HEK293 (cell line): ENCODE data around the gene SF3B5.

Experiments
- CTCF ChIA-PET: fragments of 350-600 bp; formaldehyde crosslinking; extraction: SDS; loops from one replicate; lab custom pipeline; 2021; ENCODE audit warnings: antibody characterized with exemption; lab: Yijun Ruan, JAX
- POLR2A ChIA-PET: fragments of 300-600 bp; formaldehyde crosslinking; extraction: SDS; loops from one replicate; lab custom pipeline; 2020; ENCODE audit warnings: antibody characterized with exemption, inconsistent platforms; lab: Yijun Ruan, JAX
- H3K27ac ChIP-seq: fragments of 200-500 bp; sonication (Bioruptor generic); 2 replicates; pipeline ENCODE4 v1.5.1; 2014; ENCODE audit warnings: low read depth, low read length, control low read depth, inconsistent platforms; ENCODE audit errors: extremely low read depth
- H3K36me3 ChIP-seq, 2 experiments: fragments of 200-500 bp in 1 of 2; sonication (Bioruptor generic) in 1 of 2; 1 replicate in 1 of 2; 2 replicates in 1 of 2; pipeline ENCODE4 v1.5.1; 2014 to 2017; ENCODE audit warnings: inconsistent platforms in 2 of 2, low read length in 2 of 2; ENCODE audit not compliant: control insufficient read depth in 2 of 2, insufficient read depth in 1 of 2
- H3K4me1 ChIP-seq: fragments of 200-500 bp; sonication (Bioruptor generic); 2 replicates; pipeline ENCODE4 v1.5.1; 2014; ENCODE audit warnings: mild to moderate bottlenecking, low read length, inconsistent platforms; ENCODE audit not compliant: control insufficient read depth, insufficient read depth
- H3K4me3 ChIP-seq: 2 replicates; pipeline ENCODE4 v1.5.1; 2011; ENCODE audit warnings: low read depth, mild to moderate bottlenecking, control low read depth, low read length, moderate library complexity
- H3K9me3 ChIP-seq: fragments of 200-500 bp; sonication (Bioruptor generic); 2 replicates; pipeline ENCODE4 v1.5.1; 2014; ENCODE audit warnings: low read depth, low read length, inconsistent platforms; ENCODE audit not compliant: control insufficient read depth, insufficient read depth
- GLIS2 ChIP-seq: fragments of 450-650 bp; formaldehyde crosslinking; IDR thresholded peaks from 2 replicates; pipeline ENCODE4 v1.5.1; 2016; ENCODE audit warnings: missing biosample characterization, missing genetic modification characterization
- KLF10 ChIP-seq: fragments of 450-650 bp; IDR thresholded peaks from 2 replicates; pipeline ENCODE4 v1.5.1; 2018; ENCODE audit warnings: missing biosample characterization, mild to moderate bottlenecking, missing genetic modification characterization
- KLF16 ChIP-seq: fragments of 450-650 bp; formaldehyde crosslinking; IDR thresholded peaks from 2 replicates; pipeline ENCODE4 v1.5.1; 2017; ENCODE audit warnings: missing biosample characterization, missing genetic modification characterization
- MZF1 ChIP-seq: fragments of 450-650 bp; formaldehyde crosslinking; IDR thresholded peaks from 2 replicates; pipeline ENCODE4 v1.5.1; 2017; ENCODE audit warnings: missing biosample characterization, missing genetic modification characterization, borderline replicate concordance
- PRDM1 ChIP-seq: fragments of 450-650 bp; formaldehyde crosslinking; IDR thresholded peaks from 2 replicates; pipeline ENCODE4; 2016; ENCODE audit warnings: missing biosample characterization, missing genetic modification characterization
- PRDM4 ChIP-seq: fragments of 450-650 bp; formaldehyde crosslinking; IDR thresholded peaks from 2 replicates; pipeline ENCODE4 v1.5.1; 2017; ENCODE audit warnings: missing biosample characterization, missing genetic modification characterization
- SP3 ChIP-seq: fragments of 450-650 bp; formaldehyde crosslinking; IDR thresholded peaks from 2 replicates; pipeline ENCODE4 v1.5.1; 2016; ENCODE audit warnings: missing biosample characterization, missing genetic modification characterization
- ZBTB48 ChIP-seq: fragments of 450-650 bp; formaldehyde crosslinking; IDR thresholded peaks from 2 replicates; pipeline ENCODE4 v1.5.1; 2016; ENCODE audit warnings: missing biosample characterization, missing genetic modification characterization
- ZFP3 ChIP-seq: fragments of 450-650 bp; formaldehyde crosslinking; IDR thresholded peaks from 2 replicates; pipeline ENCODE4 v1.5.1; 2016; ENCODE audit warnings: low read depth, missing biosample characterization, missing genetic modification characterization
- ZNF169 ChIP-seq: fragments of 450-650 bp; formaldehyde crosslinking; IDR thresholded peaks from 2 replicates; pipeline ENCODE4 v1.5.1; 2016; ENCODE audit warnings: missing biosample characterization, missing genetic modification characterization
- ZNF37A ChIP-seq: fragments of 450-650 bp; IDR thresholded peaks from 2 replicates; pipeline ENCODE4 v1.5.1; 2018; ENCODE audit warnings: missing biosample characterization, missing genetic modification characterization
- ZNF416 ChIP-seq: fragments of 450-650 bp; formaldehyde crosslinking; IDR thresholded peaks from 2 replicates; pipeline ENCODE4 v1.5.1; 2016; ENCODE audit warnings: missing biosample characterization, missing genetic modification characterization
- ZNF549 ChIP-seq: fragments of 450-650 bp; IDR thresholded peaks from 2 replicates; pipeline ENCODE4 v1.5.1; 2018; ENCODE audit warnings: missing biosample characterization, missing genetic modification characterization, mild to moderate bottlenecking, inconsistent platforms, moderate library complexity
- ZNF585B ChIP-seq: fragments of 450-650 bp; formaldehyde crosslinking; IDR thresholded peaks from 2 replicates; pipeline ENCODE4 v1.5.1; 2016; ENCODE audit warnings: missing biosample characterization, missing genetic modification characterization
- ZNF621 ChIP-seq: fragments of 450-650 bp; formaldehyde crosslinking; IDR thresholded peaks from 2 replicates; pipeline ENCODE4 v1.5.1; 2017; ENCODE audit warnings: missing biosample characterization, missing genetic modification characterization
- ZNF626 ChIP-seq: fragments of 450-650 bp; sonication (Bioruptor Pico); formaldehyde crosslinking; IDR thresholded peaks from 2 replicates; pipeline ENCODE4 v1.5.1; 2018; ENCODE audit warnings: missing biosample characterization, missing genetic modification characterization, inconsistent platforms
- ZNF629 ChIP-seq: fragments of 450-650 bp; formaldehyde crosslinking; IDR thresholded peaks from 2 replicates; pipeline ENCODE4 v1.5.1; 2017; ENCODE audit warnings: missing biosample characterization, missing genetic modification characterization
- ZNF768 ChIP-seq: fragments of 450-650 bp; formaldehyde crosslinking; IDR thresholded peaks from 2 replicates; pipeline ENCODE4 v1.5.1; 2018; ENCODE audit warnings: missing biosample characterization, mild to moderate bottlenecking, missing genetic modification characterization
- ZNF792 ChIP-seq: fragments of 450-650 bp; formaldehyde crosslinking; IDR thresholded peaks from 2 replicates; pipeline ENCODE4 v1.5.1; 2016; ENCODE audit warnings: missing biosample characterization, missing genetic modification characterization
- ZNF837 ChIP-seq: fragments of 450-650 bp; formaldehyde crosslinking; IDR thresholded peaks from 2 replicates; pipeline ENCODE4 v1.5.1; 2016; ENCODE audit warnings: missing biosample characterization, missing genetic modification characterization
- TF ChIP-seq, protein P1 (sequence below): fragments of 450-650 bp; formaldehyde crosslinking; IDR thresholded peaks from 2 replicates; pipeline ENCODE4 v1.5.1; 2016; ENCODE audit warnings: missing biosample characterization, missing genetic modification characterization
- TF ChIP-seq, protein P2 (sequence below): fragments of 450-650 bp; formaldehyde crosslinking; IDR thresholded peaks from 2 replicates; pipeline ENCODE4 v1.5.1; 2016; ENCODE audit warnings: missing biosample characterization, missing genetic modification characterization
- TF ChIP-seq, protein P3 (sequence below): fragments of 450-650 bp; formaldehyde crosslinking; IDR thresholded peaks from 2 replicates; pipeline ENCODE4 v1.5.1; 2016; ENCODE audit warnings: missing biosample characterization, missing genetic modification characterization

SF3B5 gene

GRCh38 chr6:144139817-144140216 lies 44.4 kb upstream of the SF3B5 start:
- H3K27ac ChIP-seq = no peak overlapping the region
- no peak overlapping the region for H3K4me3 ChIP-seq
- no peaks in the 10 kb centered on the region for H3K4me1 ChIP-seq
- no peaks in the 10 kb centered on the region for H3K36me3 ChIP-seq
- TF ChIP-seq SP3 (tag by site-specific recombination) = no peak
- TF ChIP-seq ZBTB48 = no peak
- TF ChIP-seq ZNF626 (tag by site-specific recombination) = no peak
- TF ChIP-seq ZNF37A (tag by site-specific recombination) = no peak
- TF ChIP-seq, protein P1, sequence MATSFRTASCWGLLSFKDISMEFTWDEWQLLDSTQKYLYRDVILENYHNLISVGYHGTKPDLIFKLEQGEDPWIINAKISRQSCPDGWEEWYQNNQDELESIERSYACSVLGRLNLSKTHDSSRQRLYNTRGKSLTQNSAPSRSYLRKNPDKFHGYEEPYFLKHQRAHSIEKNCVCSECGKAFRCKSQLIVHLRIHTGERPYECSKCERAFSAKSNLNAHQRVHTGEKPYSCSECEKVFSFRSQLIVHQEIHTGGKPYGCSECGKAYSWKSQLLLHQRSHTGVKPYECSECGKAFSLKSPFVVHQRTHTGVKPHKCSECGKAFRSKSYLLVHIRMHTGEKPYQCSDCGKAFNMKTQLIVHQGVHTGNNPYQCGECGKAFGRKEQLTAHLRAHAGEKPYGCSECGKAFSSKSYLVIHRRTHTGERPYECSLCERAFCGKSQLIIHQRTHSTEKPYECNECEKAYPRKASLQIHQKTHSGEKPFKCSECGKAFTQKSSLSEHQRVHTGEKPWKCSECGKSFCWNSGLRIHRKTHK = no peak
- no peak for TF ChIP-seq MZF1
- no peak for TF ChIP-seq KLF10
- TF ChIP-seq ZNF416 (tag by site-specific recombination) = no peak
- TF ChIP-seq, protein P2, sequence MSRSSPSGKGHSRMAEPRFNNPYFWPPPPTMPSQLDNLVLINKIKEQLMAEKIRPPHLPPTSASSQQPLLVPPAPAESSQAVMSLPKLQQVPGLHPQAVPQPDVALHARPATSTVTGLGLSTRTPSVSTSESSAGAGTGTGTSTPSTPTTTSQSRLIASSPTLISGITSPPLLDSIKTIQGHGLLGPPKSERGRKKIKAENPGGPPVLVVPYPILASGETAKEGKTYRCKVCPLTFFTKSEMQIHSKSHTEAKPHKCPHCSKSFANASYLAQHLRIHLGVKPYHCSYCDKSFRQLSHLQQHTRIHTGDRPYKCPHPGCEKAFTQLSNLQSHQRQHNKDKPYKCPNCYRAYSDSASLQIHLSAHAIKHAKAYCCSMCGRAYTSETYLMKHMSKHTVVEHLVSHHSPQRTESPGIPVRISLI (tag by site-specific recombination) = no peak
- TF ChIP-seq ZFP3 (tag by site-specific recombination) = no peak
- TF ChIP-seq PRDM4 (tag by site-specific recombination) = no peak
- no peak for TF ChIP-seq ZNF629 (tag by site-specific recombination)
- no peak for TF ChIP-seq GLIS2
- TF ChIP-seq ZNF768 (tag by site-specific recombination) = no peak
- no peak for TF ChIP-seq ZNF549 (tag by site-specific recombination)
- no peaks in the 10 kb centered on the region for H3K9me3 ChIP-seq
- POLR2A ChIA-PET = no interaction called here
- CTCF ChIA-PET = interaction anchor here (0.7 kb wide), 1 partner anchor 517 kb away, joined by 3 read pairs; no protein-coding TSS in a partner anchor

- Histone ChIP-seq H3K4me3 (no peak overlapping the region), H3K4me1 (no peaks in the 10 kb centered on the region), H3K36me3 (no peaks in the 10 kb centered on the region), H3K27ac (no peak overlapping the region), H3K9me3 (no peaks in the 10 kb centered on the region)
- ChIA-PET POLR2A (no interaction called here), CTCF (interaction anchor here (0.5 to 0.8 kb wide), 2 partner anchors 431 to 482 kb away, joined by 3 read pairs; no protein-coding TSS in a partner anchor)
- TF ChIP-seq, protein P3, sequence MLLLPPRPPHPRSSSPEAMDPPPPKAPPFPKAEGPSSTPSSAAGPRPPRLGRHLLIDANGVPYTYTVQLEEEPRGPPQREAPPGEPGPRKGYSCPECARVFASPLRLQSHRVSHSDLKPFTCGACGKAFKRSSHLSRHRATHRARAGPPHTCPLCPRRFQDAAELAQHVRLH (tag by site-specific recombination) = no peak
- TF ChIP-seq ZNF169 (no peak), ZNF621 (tag by site-specific recombination) (no peak), ZNF837 (no peak)
Measured at GRCh38 chr6:144138542-144138941, 43.2 kb upstream of the SF3B5 start.

DNA sequence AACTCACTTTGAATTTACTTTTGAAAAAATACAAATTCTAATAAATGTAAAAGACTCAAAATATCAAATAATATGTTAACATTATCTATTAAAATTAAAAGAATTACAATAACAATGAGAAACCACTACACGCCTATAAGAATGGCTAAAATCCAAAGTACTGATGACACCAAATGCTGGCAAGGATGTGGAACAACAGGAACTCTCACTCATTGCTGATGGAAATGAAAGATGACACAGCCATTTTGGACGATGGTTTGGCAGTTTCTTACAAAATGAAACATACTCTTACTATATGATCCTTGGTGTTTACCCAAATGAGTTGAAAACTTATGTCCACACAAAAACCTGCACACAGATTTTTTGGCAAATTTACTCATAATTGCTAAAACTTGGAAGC lies 39.4 kb upstream of the SF3B5 start:
- TF ChIP-seq GLIS2 (no peak), PRDM1 (tag by site-specific recombination) (no peak), KLF16 (tag by site-specific recombination) (no peak), ZNF585B (tag by site-specific recombination) (no peak), ZNF792 (no peak)
- POLR2A ChIA-PET = no interaction called here
- no peaks in the 10 kb centered on the region for H3K4me1 ChIP-seq
- H3K27ac ChIP-seq = no peak overlapping the region
- CTCF ChIA-PET = interaction anchor here (1.5 kb wide), 1 partner anchor 12 kb away, joined by 3 read pairs; no protein-coding TSS in a partner anchor
- H3K36me3 ChIP-seq = no peaks in the 10 kb centered on the region
- H3K4me3 ChIP-seq = no peak overlapping the region
- H3K9me3 ChIP-seq = no peaks in the 10 kb centered on the region
